Stimulated activated naive CD4-positive, alpha-beta T cell (primary cell): ENCODE data around the gene RPS6KA2.
A peak's percentile ranks its signal among the peaks of the same experiment; 100 is the strongest.

Experiments used
- DNase-seq, 6 experiments: peaks; one replicate each; lab custom pipeline; 2025; lab: John Stamatoyannopoulos, UW

Gene RPS6KA2

DNA sequence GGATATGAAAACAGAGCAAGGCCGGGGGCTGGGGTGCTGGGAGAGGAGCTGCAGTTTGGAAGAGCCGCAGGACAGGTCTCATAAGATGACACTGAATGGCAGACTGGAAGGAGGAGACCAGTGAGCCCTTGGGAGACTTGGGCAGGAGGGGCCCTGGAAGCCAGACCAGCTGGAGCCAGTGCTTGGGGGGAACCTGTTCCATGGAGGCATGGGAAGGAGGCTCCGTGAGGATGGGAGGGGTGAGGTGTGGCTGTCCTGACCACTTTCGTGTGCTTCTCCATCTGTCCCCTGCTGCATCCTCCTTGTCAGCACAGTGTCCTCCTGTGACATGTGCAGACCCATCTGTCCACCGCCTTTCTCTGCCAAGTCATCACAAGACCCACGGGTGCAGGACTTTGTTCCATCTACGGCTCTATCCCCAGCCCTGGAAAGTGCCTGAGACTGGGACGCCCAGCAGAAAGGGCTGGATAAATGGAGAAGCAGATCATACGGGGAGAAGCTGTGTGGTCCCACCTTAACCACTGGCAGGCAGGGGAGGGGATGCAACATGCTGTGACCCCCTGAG, 159.5 kb downstream of the RPS6KA2 start:
- DNase-seq, result no peak

DNA sequence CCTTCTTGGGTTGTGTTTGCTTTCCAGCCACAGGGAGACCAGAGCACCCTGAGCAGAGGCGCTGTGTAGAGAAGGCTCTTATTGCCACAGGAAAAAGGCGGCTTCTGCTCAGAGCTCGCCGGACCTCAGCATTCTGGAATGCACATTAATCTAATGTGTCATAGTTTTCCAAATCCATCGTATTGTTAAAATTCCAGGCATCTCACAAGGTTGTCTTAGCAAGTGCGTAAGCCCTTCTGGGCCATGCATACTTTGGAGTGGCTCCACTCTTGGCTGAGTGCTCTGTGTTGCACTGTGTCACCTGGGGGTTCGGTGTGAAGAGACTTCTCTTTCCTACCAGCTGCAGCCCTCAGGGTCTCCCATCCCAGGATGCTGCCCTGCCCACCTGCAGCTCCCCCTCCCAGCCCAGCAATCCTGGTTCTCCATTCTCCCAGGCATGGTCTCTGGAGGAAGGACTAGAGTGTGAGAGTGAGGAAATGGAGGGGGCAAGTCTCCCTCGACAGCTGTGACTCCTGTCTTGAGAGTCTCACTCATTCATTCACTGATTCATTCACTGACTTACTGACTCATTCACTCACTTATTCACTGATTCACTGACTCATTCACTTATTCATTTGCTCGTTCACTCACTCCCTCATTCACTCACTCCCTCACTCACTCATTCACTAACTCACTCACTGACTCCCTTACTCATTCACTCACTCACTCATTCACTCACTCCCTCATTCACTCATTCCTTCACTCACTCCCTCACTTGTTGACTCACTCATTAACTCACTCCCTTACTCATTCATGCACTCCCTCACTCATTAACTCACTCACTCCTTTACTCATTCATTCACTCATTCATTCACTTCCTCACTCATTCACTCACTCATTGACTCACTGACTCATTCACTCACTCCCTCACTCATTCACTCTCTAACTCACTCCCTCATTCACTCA, 160.6 kb downstream of the RPS6KA2 start:
- DNase-seq, result no peak

DNA sequence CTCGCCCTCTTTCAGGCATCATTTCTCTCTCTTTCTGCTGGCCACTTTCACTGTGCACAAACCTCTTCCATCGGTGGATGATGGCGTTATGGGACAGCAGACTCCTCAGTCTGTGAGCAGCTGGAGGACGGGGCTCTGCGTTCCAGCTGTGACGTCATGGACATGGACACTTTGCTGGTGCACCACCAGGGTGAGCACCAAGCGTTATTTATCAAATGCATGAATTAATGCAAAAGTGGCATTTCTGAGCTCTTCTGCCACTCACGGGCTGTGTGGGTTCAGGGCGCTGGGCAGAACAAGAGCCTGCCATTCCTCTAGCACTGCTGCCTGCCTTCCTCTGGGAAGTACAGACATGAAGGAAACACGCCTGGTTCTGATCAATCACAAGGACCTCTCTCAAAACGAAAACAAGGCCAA, 161.4 kb downstream of the RPS6KA2 start:
- no peak for DNase-seq

DNA sequence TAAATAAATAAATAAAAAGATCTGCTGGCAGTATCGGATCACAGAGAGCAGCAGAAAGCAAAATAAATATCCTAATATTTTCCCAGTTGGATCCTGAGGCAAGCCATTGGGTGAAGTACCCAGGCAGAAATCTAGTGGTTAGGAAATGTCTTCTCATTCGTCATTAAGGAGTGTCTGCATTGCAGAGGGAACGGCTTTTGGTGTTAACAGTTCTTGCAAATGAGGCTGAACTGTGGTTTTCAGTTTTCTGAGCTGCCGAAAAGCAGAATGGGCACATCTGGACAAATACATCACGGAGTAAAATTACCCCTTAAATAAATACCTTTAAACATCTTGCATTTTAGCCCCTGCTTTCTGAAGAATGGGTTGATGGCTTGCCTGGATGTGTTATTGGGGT, 162.1 kb downstream of the RPS6KA2 start:
- DNase-seq, result no peak

- no peak for DNase-seq
These were observed 162.7 kb downstream of the RPS6KA2 start for GRCh38 chr6:166464068-166465002.

DNA sequence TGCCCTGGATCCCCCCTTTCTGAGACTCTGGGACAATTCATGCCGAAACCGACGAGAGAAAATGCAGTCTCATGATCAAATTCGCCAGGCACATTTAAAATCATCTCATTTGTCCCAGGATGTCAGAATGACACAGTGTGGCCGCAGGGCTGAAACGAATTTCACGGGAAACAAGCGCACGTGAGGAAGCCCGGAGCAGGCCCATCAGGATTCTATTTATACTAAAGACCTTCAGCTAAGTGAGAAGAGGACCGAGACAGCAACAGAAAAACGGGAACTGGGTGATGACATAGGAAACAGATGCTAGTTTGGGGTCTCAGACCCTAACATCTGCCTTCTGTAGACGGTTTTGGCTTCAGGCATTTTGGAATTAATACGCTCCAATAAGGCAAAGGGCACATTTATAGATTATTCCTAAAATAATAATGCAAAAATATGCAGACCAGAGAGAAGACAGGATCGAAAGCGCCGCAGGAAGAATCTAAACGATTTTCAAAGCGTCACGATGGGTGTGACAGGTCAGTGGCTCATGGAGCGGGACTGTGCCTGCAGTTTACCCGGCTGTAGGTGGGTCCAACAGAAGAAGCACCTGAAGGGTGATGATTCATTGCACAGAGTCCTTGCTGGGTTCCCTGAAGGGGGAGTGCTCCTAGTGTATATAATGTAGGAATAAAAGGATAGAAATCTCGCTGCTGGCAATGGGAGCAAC, 163.5 kb downstream of the RPS6KA2 start:
- no peak for DNase-seq

- no peak for DNase-seq
These were observed 164.5 kb downstream of the RPS6KA2 start for GRCh38 chr6:166462461-166463135.

GRCh38 chr6:166461821-166462460, 165.1 kb downstream of the RPS6KA2 start:
- DNase-seq, result no peak

- DNase-seq, result no peak
These were observed 166.3 kb downstream of the RPS6KA2 start for GRCh38 chr6:166460473-166461437.

DNA sequence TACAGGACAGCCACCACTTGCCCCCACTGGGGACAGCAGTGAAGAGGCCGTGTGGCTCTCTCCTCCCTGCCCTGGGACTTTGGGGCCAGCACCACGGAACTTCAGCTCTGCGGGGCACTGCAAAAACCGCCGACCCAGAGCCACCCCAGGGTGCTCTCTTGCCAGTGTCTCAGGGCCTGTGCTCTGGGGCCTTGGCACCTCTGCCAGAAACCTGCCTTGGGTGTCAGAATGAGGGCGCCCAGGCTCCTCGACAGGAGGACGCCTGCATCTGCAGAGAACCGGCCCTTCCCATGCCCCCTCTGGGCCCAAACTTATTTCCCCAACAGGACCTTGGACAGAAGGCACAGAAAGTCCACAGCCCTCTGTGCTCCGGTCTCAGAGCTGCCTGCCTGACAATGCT, 167.1 kb downstream of the RPS6KA2 start:
- no peak for DNase-seq

- DNase-seq, result no peak
These were observed 167.8 kb downstream of the RPS6KA2 start for GRCh38 chr6:166459272-166459671.

DNA sequence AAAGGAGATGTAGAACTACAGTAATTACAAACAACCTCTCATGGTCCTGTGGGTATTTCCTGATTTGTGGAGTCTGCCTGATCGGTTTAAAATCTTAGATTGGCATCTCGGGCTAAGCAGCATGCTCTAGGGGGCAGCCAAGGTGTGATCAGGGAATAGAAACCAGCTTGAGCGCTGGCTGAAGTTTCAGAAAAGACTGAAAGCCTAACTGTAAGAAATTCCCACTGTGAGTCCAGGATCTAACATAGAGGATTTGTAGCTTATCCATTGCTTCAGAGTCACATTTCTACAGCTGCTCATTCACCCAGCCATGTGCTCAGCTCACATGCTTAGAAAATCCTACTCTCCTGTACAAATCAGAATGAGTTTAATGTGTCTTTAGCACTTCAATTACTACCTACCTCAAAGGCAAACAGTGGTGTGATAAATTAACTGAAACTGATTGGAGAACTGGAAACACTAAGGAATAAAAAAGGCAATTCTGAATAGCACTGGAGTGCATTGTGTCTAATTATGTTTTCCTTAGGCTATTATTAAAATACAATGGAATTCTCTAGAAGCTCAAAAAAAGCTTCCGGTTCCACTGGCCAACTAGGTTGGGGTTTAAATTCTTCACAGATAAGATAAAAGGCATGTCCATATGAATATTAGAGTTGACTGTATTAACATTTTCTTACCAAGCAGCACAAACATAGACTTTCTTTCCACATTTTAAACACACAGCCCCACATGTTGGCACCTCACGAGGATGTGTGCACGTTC, 170.5 kb downstream of the RPS6KA2 start:
- DNase-seq, result peak in 1 of 6 experiments; percentile 4

- DNase-seq, result no peak
These were observed 172.1 kb downstream of the RPS6KA2 start for GRCh38 chr6:166454692-166455515.

DNA sequence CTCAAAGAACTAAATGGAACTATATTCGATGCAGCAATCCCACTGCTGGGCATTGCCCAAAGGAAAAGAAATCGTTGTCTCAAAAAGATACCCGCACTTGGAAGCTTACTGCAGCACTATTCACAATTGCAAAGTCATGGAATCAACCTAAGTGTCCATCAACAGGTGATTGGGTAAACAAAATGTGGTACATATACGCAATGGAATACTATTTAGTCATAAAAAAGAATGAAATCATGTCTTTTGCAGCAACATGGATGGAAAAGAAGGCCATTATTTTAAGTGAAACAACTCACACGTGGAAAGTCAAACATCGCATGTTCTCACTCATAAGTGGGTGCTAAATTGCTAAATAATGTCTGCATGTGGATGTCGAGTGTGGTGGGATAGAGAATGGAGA, 173.4 kb downstream of the RPS6KA2 start:
- no peak for DNase-seq

GRCh38 chr6:166450167-166450873, 176.7 kb downstream of the RPS6KA2 start:
- no peak for DNase-seq

DNA sequence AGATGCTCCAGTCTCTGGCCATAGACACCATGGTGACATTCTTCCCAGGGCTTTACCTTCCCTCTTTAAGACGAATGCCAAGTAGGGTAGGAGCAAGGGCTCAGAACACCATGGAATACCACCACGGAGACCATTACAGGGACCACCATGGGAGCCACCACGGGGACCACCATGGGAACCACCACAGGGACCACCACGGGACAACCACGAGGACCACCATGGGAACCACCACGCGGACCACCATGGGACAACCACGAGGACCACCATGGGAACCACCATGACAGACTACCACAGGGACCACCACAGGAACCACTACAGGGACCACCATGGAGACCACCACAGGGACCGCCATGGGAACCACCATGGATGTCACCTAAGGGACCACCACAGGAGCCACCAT, 177.4 kb downstream of the RPS6KA2 start:
- DNase-seq, result no peak

GRCh38 chr6:166449036-166449435, 178.0 kb downstream of the RPS6KA2 start:
- no peak for DNase-seq
